ENCODE measurements around the gene HMGCL.
A peak's percentile ranks its signal among the peaks of the same experiment; 100 is the strongest.

The HMGCL gene

GRCh38 chr1:23772854-23773242, 52.4 kb downstream of the HMGCL start:
- DNase-seq = no peak

DNA sequence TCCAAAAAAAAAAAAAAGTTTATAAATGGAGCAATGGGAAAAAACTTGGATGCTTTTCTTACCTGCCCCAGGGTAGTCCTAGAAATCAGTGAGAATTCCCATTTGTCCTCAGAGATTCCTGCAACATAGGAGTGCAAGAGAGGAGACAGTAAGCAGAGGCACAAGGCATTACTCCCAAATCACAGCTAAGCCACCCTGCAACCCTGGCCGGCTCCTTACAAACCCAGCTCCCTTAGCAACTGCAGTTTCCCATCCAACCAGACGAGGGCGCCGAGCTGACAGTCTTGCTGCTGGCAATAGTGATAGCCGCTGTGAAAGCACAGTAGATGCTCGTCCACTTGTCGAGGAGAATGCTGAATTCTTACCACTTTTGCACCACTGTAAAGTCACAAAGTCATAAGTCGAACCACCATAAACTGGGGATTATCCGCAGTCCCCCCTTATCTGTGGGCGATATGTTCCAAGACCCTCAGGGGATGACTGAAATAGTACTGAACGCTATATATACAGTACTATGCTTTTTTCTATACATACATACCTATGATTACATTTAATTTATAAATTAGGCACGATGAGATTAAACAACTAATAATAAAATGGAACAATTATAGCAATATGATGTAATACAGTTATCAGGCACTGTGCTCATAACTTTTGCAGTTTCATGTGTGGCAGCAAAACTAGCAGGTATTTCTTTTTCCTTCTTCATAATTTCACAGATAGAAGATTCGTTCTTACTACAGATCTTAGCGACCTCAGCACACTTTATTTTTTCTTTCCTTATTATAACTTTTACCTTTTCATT, 53.0 kb downstream of the HMGCL start:
- DNase-seq = peak; percentile 85 to 91

- no peak for DNase-seq
Measured at GRCh38 chr1:23768733-23769132, 56.5 kb downstream of the HMGCL start.

- peak in 1 of 2 experiments; percentile 26 for DNase-seq
Measured at GRCh38 chr1:23763041-23763577, 62.1 kb downstream of the HMGCL start.

- DNase-seq = no peak
Measured at GRCh38 chr1:23759277-23759676, 66.0 kb downstream of the HMGCL start.

DNA sequence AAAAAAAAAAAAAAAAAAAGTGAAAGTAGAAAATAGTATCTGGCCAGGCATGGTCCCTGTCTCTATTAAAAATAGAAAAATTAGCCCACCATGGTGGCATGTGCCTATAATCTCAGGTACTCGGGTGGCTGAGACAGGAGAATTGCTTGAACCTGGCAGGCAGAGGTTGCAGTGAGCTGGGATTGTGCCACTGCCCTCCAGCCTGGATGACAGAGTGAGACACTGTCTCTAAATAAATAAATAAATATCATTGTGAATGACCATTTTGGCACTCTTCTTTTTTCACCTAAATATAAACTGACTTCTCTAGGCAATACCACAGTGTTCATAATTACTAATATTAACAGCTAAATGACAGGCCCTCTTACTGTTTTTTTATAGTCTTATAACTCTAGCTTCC, 67.4 kb downstream of the HMGCL start:
- no peak for DNase-seq

DNA sequence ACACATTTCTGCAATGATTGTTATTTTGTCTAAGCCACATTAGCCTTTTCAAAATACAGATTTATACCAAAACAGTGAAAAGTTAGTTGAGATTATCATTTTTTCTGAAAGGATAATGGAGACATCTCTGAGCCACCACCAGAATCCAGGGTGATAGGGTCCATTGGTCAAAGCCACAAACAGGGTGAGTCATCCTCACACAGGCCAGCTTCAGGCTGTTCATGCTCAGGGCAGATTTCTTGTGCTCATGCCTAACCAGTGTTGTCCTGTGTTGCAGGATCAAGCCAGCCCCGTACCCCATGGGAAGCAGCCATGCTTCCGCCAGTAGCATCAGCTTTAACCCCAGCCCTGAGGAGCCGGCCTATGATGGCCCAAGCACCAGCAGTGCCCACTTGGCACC, 68.6 kb downstream of the HMGCL start:
- DNase-seq = no peak

DNA sequence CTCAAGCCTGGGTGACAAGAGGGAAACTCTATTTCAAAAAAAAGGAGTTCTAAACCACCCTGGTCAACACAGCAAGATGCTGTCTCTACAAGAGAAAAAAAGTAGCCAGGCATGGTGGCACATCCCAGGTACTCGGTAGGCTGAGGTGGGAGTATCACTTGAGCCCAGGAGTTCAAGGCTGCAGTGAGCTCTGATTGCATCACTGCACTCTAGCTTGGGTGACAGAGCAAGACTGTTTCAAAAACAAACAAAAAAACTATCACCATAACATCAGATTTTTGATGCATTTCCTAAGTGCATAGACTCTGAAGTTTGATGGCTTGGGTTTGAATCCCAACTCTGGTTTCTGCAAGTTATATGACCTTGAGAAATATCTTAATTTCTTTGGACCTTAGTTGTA, 72.3 kb downstream of the HMGCL start:
- DNase-seq = no peak

Measured in NCI-H446 (cell line).